Activated CD8-positive, alpha-beta memory T cell treated with anti-CD3 and anti-CD28 coated beads, Interleukin-2, amount 50 U/mL, for 48 hours (primary cell): ENCODE data around the gene CD28.
"Not testable (repeated sequence)": the region's sequence is repeated elsewhere in the genome, so short reads cannot be mapped to it uniquely, and the experiment has no call there.

Experiments
- DNase-seq: peaks from one replicate; pipeline ENCODE4 v3.0.0-alpha.2; 2020

The CD28 gene

DNA sequence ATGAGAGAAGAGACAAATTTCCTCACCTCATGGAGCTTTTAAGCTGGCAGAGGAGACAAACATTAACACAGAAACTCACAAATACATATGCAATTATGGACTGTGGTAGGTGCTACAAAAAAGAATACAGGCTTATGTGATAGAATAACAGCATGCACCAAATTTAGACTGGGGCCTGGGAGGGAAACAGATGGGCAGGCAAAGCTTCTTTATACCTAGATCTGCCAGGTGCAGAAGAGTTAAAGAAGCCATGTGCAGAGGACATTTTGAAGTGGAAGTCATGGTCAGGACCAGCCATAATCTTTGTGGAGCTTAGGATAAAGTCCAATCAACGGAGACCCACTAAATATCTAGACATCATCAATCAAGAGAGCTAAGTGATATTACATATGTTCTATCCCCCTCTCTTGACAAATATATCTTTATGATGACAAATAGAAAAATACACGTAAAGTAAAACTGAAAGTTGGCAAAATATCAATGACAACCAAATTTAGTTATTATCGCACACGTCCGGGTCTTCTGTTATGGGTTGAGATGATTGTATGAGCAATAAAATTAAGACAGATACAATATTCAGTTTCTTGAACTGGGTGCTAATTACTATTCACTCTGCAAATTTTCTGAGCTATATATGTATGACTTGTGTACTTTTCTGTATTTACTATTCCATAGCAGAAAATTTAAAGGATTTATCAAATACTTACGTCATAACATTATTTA is 44.1 kb downstream of the CD28 start:
- no peak for DNase-seq

DNA sequence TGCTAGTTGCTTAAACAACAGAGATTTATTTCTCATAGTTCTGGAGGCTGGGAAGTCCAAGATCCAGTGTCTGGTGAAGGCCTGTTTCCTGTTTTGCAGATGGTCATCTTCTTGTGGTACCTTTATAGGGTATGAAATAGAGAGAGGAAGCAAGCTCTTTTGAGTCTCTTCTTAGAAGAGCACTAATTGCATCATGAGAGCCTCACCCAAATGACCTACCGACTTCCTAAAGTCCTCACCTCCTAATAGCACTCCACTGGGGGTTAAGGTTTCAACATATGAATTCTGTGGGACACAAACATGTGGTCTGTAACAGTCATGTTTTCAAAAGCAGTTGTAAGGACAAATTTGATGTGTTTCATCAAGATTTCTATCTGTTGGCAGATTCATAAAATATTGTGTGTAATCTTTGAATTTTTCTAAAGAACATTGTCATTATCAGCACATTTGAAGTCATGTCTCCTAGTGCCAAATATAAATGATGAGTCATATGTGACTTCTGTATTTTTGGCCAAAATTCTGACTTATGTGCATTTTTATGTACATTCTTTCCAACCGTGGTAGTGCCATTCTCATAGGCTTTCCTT is 45.3 kb downstream of the CD28 start:
- DNase-seq = no peak

DNA sequence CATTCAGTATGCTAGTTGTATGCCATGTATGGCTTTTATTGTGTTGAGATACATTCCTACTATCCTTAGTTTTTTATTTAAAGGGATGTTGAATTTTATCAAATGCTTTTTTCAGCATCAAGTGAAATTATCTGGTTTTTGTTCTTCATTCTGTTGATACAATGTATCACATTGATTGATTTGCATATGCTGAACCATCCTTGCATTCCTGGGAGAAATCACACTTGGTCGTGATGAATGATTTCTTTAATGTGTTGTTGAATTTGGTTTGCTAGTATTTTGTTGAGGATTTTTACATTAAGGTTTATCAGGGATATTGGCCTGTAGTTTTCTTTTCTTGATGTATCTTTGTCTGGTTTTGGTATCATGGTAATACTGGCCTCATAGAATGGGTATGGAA is 49.7 kb downstream of the CD28 start:
- no peak for DNase-seq

DNA sequence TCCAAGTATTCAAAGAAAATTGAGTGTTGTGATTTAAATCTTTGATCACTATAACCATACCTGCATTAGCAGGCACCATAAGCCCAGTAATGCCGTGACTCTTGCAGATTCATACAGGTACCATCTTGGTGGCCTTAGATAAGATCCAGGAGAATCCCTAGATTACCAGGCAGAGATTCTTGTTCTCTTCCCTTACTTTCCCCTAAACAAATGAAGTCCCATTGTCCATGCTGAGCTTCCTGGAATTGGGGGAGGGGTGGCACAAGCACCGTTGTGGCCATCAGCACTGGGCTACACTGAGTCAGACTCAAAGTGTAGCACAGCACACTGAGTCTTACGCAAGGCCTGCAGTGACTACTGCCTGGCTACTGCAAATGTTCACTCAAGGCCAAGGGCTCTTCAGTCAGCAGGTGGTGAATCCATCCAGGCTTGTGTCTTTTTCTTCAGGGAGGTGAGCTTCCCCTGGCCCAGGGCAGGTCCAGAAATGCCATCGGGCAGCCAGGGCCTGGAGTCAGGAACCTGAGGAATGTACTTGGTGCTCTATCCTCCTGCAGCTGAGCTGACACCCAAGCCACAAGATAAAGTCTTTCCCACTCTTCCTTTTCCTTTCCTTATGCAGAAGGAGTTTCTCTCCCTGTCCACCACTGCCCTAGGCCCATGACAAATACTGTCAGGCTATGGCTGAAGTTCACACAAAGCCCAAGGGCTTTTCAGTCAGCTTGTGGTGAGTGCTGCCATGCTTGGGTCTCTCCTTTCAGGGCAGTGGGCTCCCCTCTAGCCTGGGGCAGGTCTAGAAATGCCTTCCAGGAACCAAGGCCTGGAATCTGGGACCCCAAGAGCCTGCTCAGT is 52.6 kb downstream of the CD28 start:
- DNase-seq = no peak

DNA sequence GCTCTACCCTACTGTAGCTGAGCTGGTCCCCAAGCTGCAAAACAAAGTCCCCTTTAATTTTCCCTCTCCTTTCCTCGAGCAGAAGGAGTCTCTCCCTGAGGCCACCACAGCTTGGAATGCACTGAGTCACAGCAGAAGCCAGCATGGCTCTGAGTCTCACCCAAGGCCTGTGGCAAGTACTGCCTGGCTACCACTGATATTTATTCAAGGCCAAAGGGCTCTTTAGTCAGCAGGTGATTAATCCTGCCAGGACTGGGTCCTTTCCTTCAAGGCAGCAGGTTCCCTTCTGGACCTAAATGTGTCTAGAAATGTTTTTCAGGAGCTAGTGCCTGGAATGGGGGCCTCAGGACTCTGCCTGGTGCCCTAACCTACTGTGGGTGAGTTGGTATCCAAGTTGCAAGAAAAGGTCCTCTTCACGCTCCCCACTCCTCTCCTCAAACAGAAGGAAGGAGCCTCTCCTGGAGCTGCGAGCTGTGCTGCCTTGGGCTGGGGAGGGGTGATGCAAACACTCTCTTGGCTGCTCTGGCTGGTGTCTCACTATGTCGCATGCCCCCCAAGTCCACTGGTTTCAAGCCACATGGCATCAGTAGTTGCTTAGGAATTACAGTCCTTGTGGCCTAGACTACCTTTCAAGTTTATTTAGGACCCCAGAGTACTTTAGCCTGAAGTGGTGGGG is 53.4 kb downstream of the CD28 start:
- DNase-seq = no peak

DNA sequence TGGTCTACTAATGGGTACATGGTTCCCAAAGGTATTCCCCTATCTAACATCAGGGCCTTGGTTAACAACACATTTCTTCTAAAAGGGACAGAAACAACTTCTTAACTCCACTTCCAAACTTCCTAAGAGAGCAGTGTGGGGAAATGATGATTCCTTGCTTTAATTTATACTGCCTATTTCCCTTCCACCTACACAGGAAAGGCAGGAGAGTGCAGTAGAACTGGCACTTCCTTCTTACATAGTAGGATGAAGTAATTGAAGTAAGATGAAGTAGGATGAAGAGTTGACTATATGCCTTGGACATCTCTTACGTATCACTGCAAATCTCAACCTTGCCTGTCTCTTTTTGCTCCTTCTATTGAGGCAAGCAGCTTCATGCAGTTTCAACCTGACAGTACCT is 54.7 kb downstream of the CD28 start:
- DNase-seq = no peak

DNA sequence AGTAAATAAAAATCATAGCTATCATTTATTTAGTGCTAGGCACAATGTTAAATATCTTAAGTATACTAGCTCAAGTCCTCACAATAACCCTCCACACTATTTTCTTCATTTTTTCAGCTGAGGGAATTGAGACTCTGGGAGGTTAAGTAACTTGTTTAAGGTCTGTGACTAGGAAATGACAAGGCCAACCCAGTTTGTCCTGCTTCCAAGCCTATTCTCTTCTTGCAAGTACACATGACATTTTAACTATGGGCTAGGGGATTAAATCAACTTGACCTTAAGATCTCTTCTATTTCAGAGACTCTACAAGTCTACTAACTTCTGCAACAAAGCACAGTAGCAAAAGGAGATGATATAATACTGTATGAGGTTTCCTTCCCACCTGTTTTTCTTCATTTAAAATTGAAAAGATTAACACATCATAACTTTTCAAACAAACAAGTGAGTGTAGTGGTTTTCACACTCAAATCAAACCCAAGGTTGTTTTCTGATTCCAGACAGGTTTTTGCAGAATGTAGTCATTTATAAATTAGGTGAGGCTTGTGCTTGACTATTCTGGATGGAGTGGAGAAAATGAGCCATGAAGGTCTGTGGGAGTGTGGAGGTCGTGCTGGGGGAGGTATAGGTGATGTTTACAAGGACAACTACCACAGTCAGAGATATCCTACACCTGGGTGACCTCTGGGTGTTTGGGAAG is 57.0 kb downstream of the CD28 start:
- DNase-seq = no peak

DNA sequence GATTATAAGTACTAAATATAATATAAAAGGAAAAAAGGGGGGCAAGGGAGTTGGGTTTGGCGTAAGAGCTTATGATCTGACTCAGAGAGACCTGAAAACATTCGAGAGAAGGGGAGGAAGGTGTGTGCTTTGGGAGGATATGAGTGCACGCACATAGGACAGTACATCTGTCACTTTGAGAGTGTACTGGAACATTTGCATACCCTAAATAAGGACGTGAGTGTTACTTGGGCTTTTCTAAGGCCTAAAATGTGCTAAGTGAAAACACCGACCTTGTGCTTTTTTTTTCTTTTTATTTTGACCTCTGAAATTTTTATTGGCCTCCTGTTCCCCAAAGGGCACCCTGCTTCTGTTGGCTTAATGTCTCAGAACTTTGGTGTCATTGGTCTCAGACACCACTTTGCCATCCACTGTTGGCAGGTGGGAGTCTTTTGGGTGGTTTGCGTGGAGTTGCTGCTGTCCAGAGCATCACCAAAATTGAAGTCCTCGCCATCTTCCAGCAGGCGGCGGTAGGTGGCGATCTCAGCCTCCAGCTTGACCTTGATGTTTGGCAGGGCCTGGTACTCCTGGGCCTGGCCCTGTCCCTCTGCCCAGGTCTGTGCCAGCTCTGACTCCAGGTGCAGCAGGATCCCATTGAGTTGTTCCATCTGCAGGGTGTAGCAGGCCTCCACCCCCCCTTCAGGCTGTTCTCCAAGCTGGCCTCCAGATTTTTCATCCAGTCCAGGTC is 57.7 kb downstream of the CD28 start:
- no peak for DNase-seq

DNA sequence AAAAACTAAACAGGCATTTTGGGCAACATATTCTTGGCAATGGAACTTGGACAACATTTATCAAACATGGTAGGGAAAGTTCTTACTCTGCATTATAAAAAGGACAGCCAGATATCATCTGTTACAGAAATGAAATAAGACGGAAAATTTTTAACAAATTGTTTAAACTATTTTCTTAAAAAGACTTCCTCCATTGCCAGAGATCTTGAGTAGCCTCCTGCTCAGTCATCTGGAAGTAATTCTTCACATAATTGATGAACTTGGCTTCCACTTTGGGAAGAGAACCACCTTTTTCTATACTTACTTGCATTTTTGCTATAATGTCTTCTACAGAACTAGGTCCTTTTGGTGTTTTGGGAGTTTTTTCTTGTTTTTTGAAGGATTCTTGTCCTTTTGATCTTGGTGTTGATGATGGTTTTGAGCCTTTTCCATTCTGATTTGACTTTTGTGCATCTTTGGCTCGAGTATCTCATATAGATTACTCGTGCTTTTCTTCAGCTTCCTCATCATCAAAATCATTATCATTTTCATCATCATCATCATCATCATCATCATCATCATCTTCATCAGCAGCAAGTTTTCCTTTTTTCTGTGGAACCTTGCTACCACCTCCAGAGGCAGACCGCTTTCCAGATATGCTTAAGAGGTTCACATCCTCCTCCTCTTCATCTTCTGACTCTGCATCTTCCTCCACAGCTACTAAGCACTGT is 66.2 kb downstream of the CD28 start:
- no peak for DNase-seq

DNA sequence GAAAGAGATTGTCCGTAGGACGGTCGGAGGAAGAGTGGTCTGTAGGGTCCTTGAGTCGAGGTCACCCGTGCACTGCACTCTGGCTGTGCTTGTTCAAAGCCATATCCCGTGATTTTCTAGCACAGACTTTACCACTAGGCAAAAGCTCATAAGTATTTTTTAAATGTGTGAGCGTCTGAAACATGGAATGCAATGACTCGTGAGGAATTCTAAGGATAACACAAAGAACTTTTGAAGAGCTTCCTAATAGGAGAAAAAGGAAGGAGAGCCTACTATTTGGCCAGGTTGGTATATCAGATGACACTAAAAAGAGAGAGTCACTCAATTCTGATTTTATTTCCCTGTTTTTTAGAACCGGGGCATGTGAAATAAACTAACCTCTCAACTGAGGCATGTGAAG is 68.3 kb downstream of the CD28 start:
- no peak for DNase-seq

DNA sequence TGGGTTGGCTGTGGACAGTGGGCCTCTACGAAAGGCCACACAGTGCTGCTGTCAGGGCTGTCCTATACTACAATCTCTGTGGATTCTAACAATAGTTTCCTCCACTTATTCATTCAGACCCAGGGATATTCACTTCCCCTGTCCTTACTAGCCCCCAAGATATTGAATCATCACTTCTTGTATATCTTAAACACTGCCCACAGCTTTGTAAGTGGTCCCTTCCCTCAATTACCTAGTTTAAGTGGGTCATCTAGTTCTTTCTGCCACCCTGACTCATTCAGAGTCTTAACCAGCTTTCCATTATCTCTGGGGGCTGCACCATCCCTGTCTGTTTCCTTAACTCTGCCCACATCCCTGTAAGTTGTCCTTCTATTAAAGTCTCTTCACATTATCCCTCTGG is 69.2 kb downstream of the CD28 start:
- DNase-seq = no peak

DNA sequence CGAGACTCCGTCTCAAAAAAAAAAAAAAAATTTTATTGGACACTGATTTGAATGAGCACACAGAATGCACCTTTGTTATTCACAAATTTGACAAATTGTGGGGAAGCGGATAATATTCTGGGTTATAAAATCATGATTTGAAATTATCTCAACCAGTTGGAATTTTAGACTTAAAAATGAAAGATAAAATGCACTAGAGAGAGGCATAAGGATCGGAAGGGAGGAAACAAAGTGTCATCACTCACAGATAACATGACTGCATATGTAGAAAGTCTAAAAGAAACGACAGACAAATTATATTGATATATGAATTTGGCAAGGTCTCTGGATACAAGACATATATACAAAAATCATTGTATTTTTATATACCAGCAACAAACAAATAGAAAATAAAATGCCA is 70.6 kb downstream of the CD28 start:
- no peak for DNase-seq

DNA sequence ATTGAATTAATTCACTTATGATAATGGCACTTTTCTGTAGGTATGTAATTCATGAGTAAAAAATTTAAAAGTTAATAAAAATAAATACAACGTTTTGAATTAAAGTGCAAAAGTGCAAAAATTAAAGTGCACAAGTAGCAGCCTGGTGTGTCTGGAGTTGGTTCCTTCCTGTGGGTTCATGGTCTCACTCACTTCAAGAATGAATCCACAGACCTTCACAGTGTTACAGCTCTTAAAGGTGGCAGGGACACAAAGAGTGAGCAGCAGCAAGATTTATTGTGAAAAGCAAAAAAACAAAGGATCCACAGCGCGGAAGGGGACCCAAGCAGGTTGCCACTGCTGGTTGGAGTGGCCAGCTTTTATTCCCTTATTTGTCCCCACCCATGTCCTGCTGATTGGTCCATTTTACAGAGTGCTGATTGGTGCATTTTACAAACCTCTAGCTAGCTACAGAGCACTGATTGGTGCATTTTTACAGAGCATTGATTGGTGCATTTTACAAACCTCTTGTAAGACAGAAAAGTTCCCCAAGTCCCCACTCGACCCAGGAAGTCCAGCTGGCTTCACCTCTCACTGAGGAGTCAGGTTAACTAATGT is 73.1 kb downstream of the CD28 start:
- not testable (repeated sequence) for DNase-seq

DNA sequence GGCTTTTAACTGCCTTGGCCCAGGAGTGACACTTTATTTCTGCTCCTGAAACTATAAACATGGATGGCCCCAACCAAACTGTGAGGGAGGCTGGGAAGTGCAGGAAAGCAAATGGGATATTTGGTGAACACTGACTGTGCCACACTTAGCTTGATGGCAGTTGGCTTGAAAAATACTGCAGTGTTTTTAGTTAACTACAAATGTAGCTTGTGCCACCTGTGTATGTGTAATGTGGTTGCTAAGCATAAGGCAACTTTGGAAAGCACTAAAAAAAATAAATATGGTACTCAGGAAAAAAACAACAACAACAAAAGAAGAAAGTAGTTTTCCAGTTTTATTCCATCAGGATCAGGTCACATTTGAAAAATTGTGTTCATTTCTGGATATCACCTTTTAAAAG is 73.8 kb downstream of the CD28 start:
- no peak for DNase-seq

DNA sequence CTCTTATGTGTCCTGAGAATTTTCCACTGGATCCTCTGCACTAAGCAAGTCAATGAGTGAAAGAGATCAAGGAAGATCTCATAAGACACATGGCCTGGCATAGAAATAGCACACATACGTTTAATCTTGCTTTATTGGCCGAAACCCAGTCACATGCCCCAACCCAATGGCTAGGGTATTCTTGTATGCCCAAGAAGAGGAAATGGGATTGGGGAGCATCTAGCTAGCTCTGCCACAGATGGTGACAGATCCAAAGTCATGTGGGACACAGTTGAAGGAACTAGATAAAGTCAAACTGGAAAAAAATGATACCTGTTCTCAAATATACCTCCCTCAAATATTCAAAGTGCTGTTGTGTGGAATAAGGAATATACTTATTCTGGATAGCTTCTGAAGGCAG is 74.7 kb downstream of the CD28 start:
- DNase-seq = no peak

DNA sequence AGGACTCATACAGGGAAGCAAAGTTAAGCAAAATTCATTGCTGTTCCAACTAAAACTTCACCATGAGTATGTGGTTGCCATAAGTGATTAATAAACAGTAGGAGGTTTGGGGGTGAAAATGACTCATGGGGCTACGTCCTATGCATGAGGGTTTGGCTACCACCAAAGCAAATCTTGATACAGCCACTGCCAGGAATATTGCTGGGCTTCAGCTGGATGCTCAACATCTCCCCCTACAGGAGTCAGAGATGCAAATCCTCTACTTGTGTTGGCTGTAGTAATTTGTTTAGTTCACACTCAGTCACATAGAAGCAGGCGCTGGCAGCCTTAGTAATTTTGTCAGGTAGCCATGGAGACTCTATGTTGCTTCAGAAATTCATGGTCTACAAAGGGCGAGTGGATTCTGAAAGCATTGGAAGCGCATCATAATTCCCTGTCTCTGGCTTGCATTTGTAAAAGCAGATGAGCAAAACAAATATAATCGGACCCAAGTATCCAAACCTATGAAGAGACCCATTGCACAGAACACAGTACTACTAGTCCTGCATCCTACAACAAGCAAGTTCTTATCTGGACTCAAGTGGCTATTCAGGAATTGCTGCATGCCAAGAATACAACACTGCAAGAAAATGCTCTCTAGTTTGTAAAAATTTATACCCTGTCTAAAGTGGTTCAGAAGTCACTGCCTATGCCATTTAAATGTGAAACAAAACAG is 76.0 kb downstream of the CD28 start:
- no peak for DNase-seq

DNA sequence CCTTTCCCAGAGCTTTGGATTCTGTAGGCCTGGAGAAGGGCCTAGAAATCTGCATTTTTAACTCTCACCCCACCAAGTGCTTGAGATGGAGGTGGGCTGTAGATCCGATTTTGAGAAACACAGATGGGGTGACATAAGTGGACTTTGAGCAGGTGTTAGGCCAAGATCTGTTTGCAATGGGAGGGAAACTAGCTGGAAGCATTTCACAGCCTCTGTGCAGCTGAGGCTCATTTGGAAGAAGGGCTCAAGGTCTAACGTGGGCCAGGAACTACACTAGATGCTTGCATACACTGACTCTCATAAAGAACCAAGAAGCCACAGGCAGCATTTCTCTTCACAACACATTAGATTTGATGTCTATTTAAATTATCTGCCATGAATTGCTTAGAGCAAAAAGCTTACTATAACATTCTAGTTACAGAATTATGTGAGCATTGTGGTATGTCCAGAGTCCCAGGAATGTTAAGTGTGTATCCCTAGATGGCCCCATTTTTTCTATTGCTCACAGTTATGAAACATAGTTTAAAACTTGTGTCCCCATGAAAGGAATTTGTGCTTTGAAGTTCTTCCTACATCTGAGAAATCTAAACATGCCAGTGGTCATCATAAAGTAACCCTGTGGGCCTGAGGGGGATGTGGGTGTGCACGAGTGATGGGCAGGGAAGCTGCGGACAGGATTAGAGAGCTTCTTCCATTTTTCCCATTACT is 77.2 kb downstream of the CD28 start:
- no peak for DNase-seq

DNA sequence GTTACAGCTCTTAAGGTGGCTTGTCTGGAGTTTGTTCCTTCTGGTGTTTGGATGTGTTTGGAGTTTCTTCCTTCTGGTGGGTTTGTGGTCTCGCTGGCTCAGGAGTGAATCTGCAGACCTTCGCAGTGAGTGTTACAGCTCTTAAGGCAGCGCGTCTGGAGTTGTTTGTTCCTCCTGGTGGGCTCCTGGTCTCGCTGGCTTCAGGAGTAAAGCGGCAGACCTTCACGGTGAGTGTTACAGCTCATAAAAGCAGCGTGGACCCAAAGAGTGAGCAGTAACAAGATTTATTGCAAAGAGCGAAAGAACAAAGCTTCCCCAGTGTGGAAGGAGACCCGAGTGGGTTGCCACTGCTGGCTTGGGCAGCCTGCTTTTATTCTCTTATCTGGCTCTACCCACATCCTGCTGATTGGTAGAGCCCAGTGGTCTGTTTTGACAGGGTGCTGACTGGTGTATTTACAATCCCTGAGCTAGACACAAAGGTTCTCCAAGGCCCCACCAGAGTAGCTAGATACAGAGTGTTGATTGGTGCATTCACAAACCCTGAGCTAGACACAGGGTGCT is 78.4 kb downstream of the CD28 start:
- not testable (repeated sequence) for DNase-seq

DNA sequence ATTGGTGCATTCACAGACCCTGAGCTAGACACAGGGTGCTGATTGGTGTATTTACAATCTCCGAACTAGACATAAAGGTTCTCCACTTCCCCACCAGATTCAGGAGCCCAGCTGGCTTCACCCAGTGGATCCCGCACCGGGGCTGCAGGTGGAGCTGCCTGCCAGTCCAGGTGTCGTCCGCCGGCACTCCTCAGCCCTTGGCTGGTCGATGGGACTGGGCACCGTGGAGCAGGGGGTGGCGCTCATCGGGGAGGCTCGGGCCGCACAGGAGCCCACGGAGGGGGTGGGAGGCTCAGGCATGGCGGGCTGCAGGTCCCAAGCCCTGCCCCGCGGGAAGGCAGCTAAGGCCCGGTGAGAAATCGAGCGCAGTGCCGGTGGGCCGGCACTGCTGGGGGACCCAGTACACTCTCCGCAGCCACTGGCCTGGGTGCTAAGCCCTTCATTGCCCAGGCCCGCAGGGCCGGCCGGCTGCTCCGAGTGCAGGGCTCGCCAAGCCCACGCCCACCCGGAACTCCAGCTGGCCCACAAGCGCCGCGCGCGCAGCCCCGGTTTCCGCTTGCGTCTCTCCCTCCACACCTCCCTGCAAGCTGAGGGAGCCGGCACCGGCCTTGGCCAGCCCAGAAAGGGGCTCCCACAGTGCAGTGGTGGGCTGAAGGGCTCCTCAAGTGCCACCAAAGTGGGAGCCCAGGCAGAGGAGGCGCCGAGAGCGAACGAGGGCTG is 79.1 kb downstream of the CD28 start:
- not testable (repeated sequence) for DNase-seq
